CD14-positive monocyte (primary cell): Measurements from ENCODE around the gene SERPINF2. TPM values are rescaled to one million over a fixed set of nuclear protein-coding genes. Genes with fewer than 3 reads are reported as not detected.

Source experiments
- DNase-seq, 3 donors: peaks; one replicate each; pipeline ENCODE4 v3.0.0-alpha.2; 2011 to 2022
- H2AFZ ChIP-seq: 2 replicates; pipeline ENCODE4 v1.6.0; 2012; ENCODE audit warnings: mild to moderate bottlenecking, low read depth, low read length, inconsistent platforms; ENCODE audit not compliant: insufficient read depth, poor library complexity, severe bottlenecking
- H3K27ac ChIP-seq, 2 donors: 1 replicate in 1 of 2; 2 replicates in 1 of 2; pipeline ENCODE4 v1.5.1; 2012 to 2013; ENCODE audit warnings: low read length in 2 of 2, control low read depth in 1 of 2, inconsistent platforms in 1 of 2, low read depth in 1 of 2, mild to moderate bottlenecking in 1 of 2
- H3K27me3 ChIP-seq, 2 donors: one replicate each; pipeline versions ENCODE4 v1.6.0 to v1.6.1; 2011 to 2013; ENCODE audit warnings: low read length in 2 of 2; ENCODE audit not compliant: control insufficient read depth in 2 of 2, insufficient read depth in 2 of 2
- H3K36me3 ChIP-seq, 2 donors: replicated peaks in 1 of 2; 1 replicate in 1 of 2; 2 replicates in 1 of 2; pipeline versions ENCODE4 v1.5.1 to v1.6.1; 2012 to 2013; ENCODE audit warnings: low read length in 2 of 2, control low read depth in 1 of 2, inconsistent platforms in 1 of 2, mild to moderate bottlenecking in 1 of 2; ENCODE audit not compliant: insufficient read depth in 2 of 2, control insufficient read depth in 1 of 2
- H3K4me1 ChIP-seq, 2 donors: 1 replicate in 1 of 2; 2 replicates in 1 of 2; pipeline versions ENCODE4 v1.5.1 to v1.6.1; 2012 to 2013; ENCODE audit warnings: low read length in 2 of 2, control low read depth in 1 of 2, inconsistent platforms in 1 of 2, mild to moderate bottlenecking in 1 of 2, moderate library complexity in 1 of 2; ENCODE audit not compliant: insufficient read depth in 2 of 2, control insufficient read depth in 1 of 2
- H3K4me2 ChIP-seq: replicated peaks from 2 replicates; pipeline ENCODE3; 2012; ENCODE audit warnings: low read length, moderate library complexity, mild to moderate bottlenecking; ENCODE audit not compliant: poor library complexity, severe bottlenecking; ENCODE audit errors: extremely low read depth
- H3K4me3 ChIP-seq, 3 experiments: fragments of 200-600 bp in 1 of 3; sonication (generic) in 1 of 3; replicated peaks in 1 of 3; 1 replicate in 2 of 3; 2 replicates in 1 of 3; pipeline ENCODE4 v1.5.1; 2011 to 2013; ENCODE audit warnings: low read length in 3 of 3, mild to moderate bottlenecking in 3 of 3, control low read depth in 2 of 3, low read depth in 2 of 3, inconsistent platforms in 1 of 3, moderate library complexity in 1 of 3
- H3K79me2 ChIP-seq: 2 replicates; pipeline ENCODE4 v1.6.0; 2012; ENCODE audit warnings: mild to moderate bottlenecking, control low read depth, inconsistent platforms, low read length, moderate library complexity; ENCODE audit not compliant: insufficient read depth
- H3K9ac ChIP-seq: 2 replicates; pipeline ENCODE4 v1.6.0; 2017; ENCODE audit warnings: low read length, mild to moderate bottlenecking; ENCODE audit not compliant: insufficient read depth, poor library complexity, severe bottlenecking
- H3K9me3 ChIP-seq, 2 donors: replicated peaks in 1 of 2; 1 replicate in 1 of 2; 2 replicates in 1 of 2; pipeline versions ENCODE4 v1.5.1 to v1.6.1; 2012 to 2013; ENCODE audit warnings: low read length in 2 of 2, control low read depth in 1 of 2; ENCODE audit not compliant: control insufficient read depth in 1 of 2, insufficient read depth in 1 of 2
- H4K20me1 ChIP-seq: 2 replicates; pipeline ENCODE4 v1.6.0; 2012; ENCODE audit warnings: mild to moderate bottlenecking, low read length, control low read depth, moderate library complexity; ENCODE audit not compliant: insufficient read depth
- H3K27ac Mint-ChIP-seq, 7 donors: one replicate each; pipeline ENCODE4 v1.8.0; 2020; ENCODE audit warnings: mild to moderate bottlenecking in 7 of 7, mixed read lengths in 7 of 7, moderate library complexity in 6 of 7, inconsistent platforms in 2 of 7
- H3K27me3 Mint-ChIP-seq, 3 donors: one replicate each; pipeline ENCODE4 v1.8.0; 2021 to 2022; ENCODE audit warnings: low read depth in 3 of 3, mild to moderate bottlenecking in 3 of 3, mixed read lengths in 3 of 3, moderate library complexity in 3 of 3, inconsistent platforms in 1 of 3
- H3K36me3 Mint-ChIP-seq, 2 donors: one replicate each; pipeline ENCODE4 v1.8.0; 2020; ENCODE audit warnings: mixed read lengths in 2 of 2, inconsistent platforms in 1 of 2, mild to moderate bottlenecking in 1 of 2
- H3K4me1 Mint-ChIP-seq: one replicate; pipeline ENCODE4 v1.8.0; 2020; ENCODE audit warnings: mild to moderate bottlenecking, mixed read lengths
- H3K4me3 Mint-ChIP-seq, 2 donors: one replicate each; pipeline ENCODE4 v1.8.0; 2020; ENCODE audit warnings: mild to moderate bottlenecking in 2 of 2, mixed read lengths in 2 of 2, moderate library complexity in 1 of 2
- H3K9me3 Mint-ChIP-seq, 7 donors: one replicate each; pipeline ENCODE4 v1.8.0; 2020 to 2022; ENCODE audit warnings: mixed read lengths in 7 of 7, mild to moderate bottlenecking in 6 of 7, moderate library complexity in 6 of 7, inconsistent platforms in 2 of 7
- CTCF ChIP-seq: fragments of 200-600 bp; IDR thresholded peaks from one replicate; pipeline ENCODE4 v1.8.0; 2022; ENCODE audit warnings: antibody characterized with exemption, mild to moderate bottlenecking
- WGBS: methylation state at CpG from one replicate; pipeline ENCODE4 v1.1.5; 2013; ENCODE audit warnings: missing lambda C conversion rate; ENCODE audit not compliant: insufficient coverage; 5-methylcytosine and 5-hydroxymethylcytosine counted together
- intact Hi-C, 2 donors: fragments of 100-400 bp; cut with micrococcal nuclease; formaldehyde crosslinking; loops; one replicate each; pipeline versions ENCODE4 v1.15.0 to v1.15.1; 2023
- polyA plus RNA-seq, 3 donors: library from polyadenylated mRNA; depleted of rRNA in 1 of 3; unstranded in 2 of 3; stranded (reverse) in 1 of 3; fragments of 300-500 nt in 2 of 3; fragments of >200 nt in 1 of 3; fragmentation: Illumina TruSeq in 2 of 3; gene quantifications; 1 replicate in 2 of 3; 2 replicates in 1 of 3; pipeline ENCODE4 v1.2.3, GENCODE V29; 2012 to 2021

The SERPINF2 gene
- polyA plus RNA-seq, 3 donors = 0.75 to 1.5 (median 0.79) TPM

DNA sequence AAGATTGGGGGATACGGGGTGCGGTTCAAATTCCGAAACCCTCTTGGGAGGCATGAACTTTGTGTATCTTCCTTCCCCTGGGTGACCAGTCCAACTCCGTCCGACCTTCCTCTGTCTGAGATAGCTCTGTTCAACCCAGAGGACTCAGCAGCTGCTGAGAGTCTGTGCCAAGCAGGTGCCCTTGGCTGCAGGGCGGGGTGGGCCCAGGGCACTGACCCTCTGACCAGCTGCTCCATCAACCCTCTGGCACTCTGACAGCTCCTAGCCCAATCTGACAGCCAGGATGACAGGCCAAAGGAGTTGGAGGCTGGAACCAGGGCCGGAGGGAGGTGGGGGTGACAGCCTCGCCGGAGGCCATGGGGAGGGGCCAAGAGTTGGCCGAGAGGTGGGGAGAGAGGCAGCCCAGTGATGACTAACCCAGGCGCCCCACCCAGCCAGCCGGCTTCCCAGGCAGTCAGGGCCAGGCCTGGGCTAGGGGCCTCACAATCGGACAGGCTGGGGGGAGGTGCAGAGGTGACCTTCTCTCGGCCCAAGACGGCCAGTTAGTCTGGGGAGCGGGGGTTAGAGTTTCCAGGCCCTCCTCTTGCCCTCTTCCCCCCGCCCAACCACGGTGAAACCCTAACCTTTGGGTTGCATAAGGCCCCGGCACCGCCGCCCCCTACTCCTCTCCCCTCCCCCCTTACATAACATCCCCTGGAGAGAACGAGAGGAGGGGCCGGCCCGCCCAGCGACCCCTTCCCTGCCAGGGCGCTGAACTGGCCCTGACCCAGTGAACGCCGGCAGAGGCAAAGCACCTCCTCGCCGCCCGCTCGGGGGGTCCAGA, 27.5 kb upstream of the SERPINF2 start:
- Histone ChIP-seq H3K27ac (peak overlapping the region; percentile 76 to 94), H3K4me1 (peaks cover 38 to 45% of the 10 kb centered on the region in 2 donors), H3K79me2 (peaks cover 37% of the 10 kb centered on the region), H4K20me1 (peaks cover 58% of the 10 kb centered on the region), H3K9me3 (no peaks in the 10 kb centered on the region), H3K4me2 (peak overlapping the region; percentile 81), H3K9ac (peak overlapping the region; percentile 98), H2AFZ (no peak overlapping the region), H3K36me3 (peaks cover 19 to 26% of the 10 kb centered on the region in 2 donors), H3K27me3 (peaks cover 0 to 12% of the 10 kb centered on the region in 2 donors), H3K4me3 (peak overlapping the region; percentile 81 to 92 (median 84))
- intact Hi-C loops = loop anchor here (5.0 to 10.0 kb wide), 6 partner anchors 33 to 677 kb away; partner anchors contain the start of genes DPH1 (in 1 of the 2), PRPF8 (in 1 of the 2), RILP (in 1 of the 2) and RPA1 (in 1 of the 2)
- no peak for TF ChIP-seq CTCF
- Mint-ChIP-seq H3K27ac (peak overlapping the region; percentile 84 to 98 (median 90)), H3K36me3 (peaks cover 35 to 41% of the 10 kb centered on the region in 2 donors), H3K27me3 (peaks cover 10 to 31% (median 14%) of the 10 kb centered on the region in 3 donors), H3K4me1 (peaks cover 46% of the 10 kb centered on the region), H3K9me3 (peaks cover 0 to 3% (median 0%) of the 10 kb centered on the region in 7 donors), H3K4me3 (peak overlapping the region; percentile 91 to 93)
- DNase-seq = peak; percentile 81 to 89 (median 86)
- 3% methylated on average over 24 of the region's 32 CpGs for WGBS

DNA sequence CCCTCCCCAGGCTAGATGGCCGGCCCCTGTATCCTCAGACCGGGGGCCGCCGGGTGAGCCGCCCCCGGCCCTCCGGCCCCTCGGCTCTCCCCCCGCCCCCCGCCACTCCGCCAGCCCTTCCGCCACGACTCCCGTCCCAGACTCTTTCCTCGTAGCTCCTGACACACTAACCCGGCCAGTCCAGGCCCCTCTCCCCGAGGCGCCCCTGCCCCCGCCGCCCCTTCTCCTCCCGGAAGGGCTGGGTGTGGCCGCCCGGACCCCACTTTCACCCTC, 26.9 kb upstream of the SERPINF2 start:
- Histone ChIP-seq H3K36me3 (peaks cover 19 to 26% of the 10 kb centered on the region in 2 donors), H4K20me1 (peaks cover 53% of the 10 kb centered on the region), H3K27ac (peak overlapping the region; percentile 76 to 94), H3K79me2 (peaks cover 37% of the 10 kb centered on the region), H2AFZ (no peak overlapping the region), H3K4me1 (peaks cover 35 to 43% of the 10 kb centered on the region in 2 donors), H3K27me3 (peaks cover 0 to 6% of the 10 kb centered on the region in 2 donors), H3K4me3 (peak overlapping the region; percentile 81 to 92 (median 84)), H3K4me2 (peak overlapping the region; percentile 81), H3K9ac (peak overlapping the region; percentile 98), H3K9me3 (no peaks in the 10 kb centered on the region)
- intact Hi-C loops = loop anchor here (2.0 to 10.0 kb wide), 8 partner anchors 31 to 677 kb away; partner anchors contain the start of genes PRPF8 (in 2 of the 2), DPH1 (in 1 of the 2), RILP (in 1 of the 2) and RPA1 (in 1 of the 2)
- no peak for DNase-seq
- peak overlapping the region; percentile 87 to 98 (median 96) for H3K27ac Mint-ChIP-seq
- H3K36me3 Mint-ChIP-seq = peaks cover 35 to 40% of the 10 kb centered on the region in 2 donors
- H3K27me3 Mint-ChIP-seq = peaks cover 9 to 25% (median 9%) of the 10 kb centered on the region in 3 donors
- 0% methylated on average over 5 of the region's 23 CpGs for WGBS
- peaks cover 0 to 3% (median 0%) of the 10 kb centered on the region in 7 donors for H3K9me3 Mint-ChIP-seq
- peaks cover 43% of the 10 kb centered on the region for H3K4me1 Mint-ChIP-seq
- no peak for TF ChIP-seq CTCF
- H3K4me3 Mint-ChIP-seq = peak overlapping the region; percentile 91 to 93
